Epithelial cell of proximal tubule (primary cell): ENCODE results near the gene CRYGS. TPM values are rescaled to one million over a fixed set of nuclear protein-coding genes. Genes with fewer than 3 reads are reported as not detected.

ENCODE experiments used
- DNase-seq: peaks from one replicate; pipeline ENCODE4 v3.0.0-alpha.2; 2011; ENCODE audit warnings: low read depth
- H3K4me3 ChIP-seq: 2 replicates; pipeline ENCODE4 v1.5.1; 2011; ENCODE audit warnings: low read depth, mild to moderate bottlenecking, low read length
- total RNA-seq: library from RNA; depleted of rRNA; stranded (reverse); fragments of >200 nt; gene quantifications from 2 replicates; pipeline ENCODE4 v1.2.3, GENCODE V29; 2015
- TF ChIP-seq, protein P1 (sequence below): conservative IDR thresholded peaks from 2 replicates; pipeline ENCODE4 v1.5.1; 2012; ENCODE audit warnings: low read depth, mild to moderate bottlenecking, low read length

CRYGS gene
- 0.43 TPM in 1 of 2 replicates, not detected in the other for total RNA-seq

DNA sequence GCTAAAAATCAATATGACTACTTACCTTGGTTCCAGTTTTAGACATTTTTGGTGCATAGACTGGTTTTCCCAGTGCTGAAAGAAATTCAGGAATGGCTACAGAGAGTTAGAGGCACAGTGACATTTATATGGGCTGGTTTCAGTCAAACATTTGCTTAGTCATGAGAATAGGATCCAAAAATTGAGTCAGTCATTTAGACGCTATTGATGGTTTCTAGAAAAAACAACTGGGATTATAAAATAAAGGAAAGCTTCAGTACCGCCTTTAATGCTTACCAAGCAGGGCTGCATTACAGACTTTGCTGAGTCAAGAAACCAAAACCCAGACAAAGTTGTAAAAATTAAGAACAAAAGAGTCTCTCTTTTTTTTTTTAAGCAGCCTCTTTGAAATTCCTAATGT lies at the start of gene CRYGS:
CRYGS (minus strand) TSS at position 100 of the 400 bp plus-strand sequence; CDS start at position 46, 54 bp downstream.
- TF ChIP-seq, protein P1, sequence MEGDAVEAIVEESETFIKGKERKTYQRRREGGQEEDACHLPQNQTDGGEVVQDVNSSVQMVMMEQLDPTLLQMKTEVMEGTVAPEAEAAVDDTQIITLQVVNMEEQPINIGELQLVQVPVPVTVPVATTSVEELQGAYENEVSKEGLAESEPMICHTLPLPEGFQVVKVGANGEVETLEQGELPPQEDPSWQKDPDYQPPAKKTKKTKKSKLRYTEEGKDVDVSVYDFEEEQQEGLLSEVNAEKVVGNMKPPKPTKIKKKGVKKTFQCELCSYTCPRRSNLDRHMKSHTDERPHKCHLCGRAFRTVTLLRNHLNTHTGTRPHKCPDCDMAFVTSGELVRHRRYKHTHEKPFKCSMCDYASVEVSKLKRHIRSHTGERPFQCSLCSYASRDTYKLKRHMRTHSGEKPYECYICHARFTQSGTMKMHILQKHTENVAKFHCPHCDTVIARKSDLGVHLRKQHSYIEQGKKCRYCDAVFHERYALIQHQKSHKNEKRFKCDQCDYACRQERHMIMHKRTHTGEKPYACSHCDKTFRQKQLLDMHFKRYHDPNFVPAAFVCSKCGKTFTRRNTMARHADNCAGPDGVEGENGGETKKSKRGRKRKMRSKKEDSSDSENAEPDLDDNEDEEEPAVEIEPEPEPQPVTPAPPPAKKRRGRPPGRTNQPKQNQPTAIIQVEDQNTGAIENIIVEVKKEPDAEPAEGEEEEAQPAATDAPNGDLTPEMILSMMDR: no peak
- no peak for DNase-seq
- no peak within 1 kb of the TSS for H3K4me3 ChIP-seq

DNA sequence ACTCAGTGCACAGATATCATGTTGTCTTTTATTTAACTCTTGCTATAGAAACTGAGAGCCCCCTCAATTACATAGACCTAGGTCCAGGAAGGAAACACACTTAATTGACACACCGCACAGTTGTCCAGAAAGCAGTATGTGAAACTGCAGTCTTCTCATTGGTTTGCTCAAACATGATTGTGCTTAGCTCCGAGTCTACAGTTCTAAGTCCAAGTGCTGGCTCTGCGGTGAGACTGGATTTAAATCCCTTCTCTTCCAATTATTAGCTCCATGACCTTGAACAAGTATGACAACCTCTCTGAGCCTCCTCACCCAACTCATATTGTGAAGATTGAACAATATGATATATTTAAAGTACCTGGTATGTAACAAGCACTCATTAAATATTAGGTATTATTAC lies 49.7 kb upstream of the CRYGS start:
- no peak overlapping the region for H3K4me3 ChIP-seq
- no peak for DNase-seq
- TF ChIP-seq, protein P1: no peak

DNA sequence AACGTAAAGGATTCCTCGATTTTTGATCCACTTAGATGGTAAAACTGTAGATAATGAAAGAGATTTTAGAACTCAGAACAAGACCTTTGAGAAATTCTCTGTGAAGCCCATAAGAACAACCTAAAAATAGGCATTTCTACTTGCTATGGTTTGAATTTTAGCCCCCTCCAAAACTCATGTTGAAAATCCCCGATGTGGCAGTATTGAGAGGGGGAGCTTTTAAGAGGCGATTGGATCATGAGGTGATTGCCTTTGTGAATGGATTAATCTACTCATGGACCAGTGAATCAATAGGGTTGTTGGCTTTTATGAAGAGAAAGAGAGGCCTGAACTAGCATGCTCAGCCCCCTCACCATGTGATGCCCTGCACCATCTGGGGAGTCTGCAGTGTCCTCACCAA lies 48.5 kb upstream of the CRYGS start:
- no peak overlapping the region for H3K4me3 ChIP-seq
- TF ChIP-seq, protein P1: no peak
- no peak for DNase-seq

DNA sequence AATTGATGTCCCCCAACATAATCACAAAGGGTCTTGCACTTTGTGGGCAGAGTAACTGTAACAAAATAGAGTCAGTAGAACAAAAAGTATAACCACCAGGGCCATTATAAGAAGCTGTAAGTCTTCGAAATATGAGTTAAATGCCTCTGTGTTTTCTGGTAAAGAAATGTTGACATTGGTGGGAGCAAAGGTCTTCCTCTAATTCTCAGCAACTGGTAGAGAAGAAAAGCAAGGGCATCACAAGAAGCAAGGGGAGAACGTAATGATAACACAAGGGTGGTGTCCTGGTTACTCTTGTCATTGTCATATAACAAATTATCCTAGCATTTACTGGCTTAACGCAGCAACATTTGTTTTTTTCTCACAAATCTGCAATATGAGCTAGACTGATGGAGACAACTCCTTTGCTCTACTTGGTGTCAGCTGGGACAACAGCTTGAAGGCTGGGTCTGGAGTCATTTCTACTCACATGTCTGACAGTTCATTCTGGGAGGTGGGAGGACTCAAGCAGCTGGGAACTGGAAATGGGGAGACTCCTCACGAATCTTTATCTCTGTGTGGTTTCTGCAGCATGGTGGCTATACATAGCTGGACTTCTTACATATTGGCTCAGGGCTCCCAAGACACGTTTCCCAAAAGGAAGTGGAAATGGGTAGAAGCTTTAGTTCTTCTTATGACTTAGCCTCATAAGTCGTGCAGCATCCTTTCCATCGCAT lies 46.6 kb upstream of the CRYGS start:
- TF ChIP-seq, protein P1: no peak
- no peak overlapping the region for H3K4me3 ChIP-seq
- DNase-seq: no peak

DNA sequence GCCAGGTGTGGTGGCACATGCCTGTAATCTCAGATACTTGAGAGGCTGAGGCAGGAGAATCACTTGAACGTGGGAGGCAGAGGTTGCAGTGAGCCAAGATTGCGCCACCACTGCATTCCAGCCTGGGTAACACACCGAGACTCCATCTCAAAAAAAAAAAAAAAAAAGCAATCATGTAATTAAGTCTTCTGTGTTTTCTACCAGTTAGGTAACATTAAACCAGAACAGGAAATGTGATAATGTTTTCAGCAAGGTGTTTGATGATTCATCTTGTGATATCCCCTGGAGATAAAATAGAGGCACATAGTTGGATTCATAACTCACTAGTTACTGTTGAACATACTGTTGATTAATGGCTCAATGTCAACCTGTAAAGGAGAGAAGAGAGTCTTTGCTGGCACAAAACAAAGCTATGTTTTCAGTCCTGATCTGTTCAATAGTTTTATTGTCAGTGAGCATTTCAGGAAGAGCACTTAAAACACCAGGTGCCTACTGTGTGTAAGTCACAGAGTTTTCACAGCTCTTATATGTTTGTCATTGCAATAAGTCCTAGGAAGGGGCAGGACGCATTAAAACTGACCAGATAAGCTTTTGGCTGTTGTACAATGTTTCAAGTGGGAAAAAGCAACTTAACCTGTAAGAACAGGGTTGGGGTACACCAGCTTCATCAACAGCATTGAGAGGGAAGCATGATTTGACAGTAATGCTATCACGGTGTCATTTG lies 45.8 kb upstream of the CRYGS start:
- TF ChIP-seq, protein P1: no peak

DNA sequence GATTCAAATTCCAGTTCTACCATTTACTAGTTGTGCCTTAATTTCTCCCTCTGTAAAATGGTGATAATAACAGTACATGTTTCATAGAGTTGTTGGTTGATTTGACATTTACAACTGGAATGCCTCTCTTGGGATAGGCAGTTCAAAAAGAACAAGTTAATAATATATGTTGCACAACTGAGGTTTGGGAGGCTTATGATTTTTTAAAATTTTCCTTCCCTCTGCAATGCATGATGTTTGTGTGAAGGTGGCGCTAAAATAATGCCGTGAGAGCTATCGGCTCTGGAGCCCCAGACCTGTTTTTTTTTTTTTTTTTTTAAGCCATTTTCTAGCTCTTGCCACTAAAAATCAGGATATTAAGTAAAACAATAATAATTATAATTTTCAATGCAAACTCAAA lies 44.9 kb upstream of the CRYGS start:
- no peak overlapping the region for H3K4me3 ChIP-seq
- DNase-seq: no peak
- TF ChIP-seq, protein P1: peak; percentile 55

More for the DNA sequence above, 45.8 kb upstream of the CRYGS start:
- DNase-seq: peak; percentile 81
- H3K4me3 ChIP-seq: no peak overlapping the region
